RCC 7860 (cell line): ENCODE data around the gene SPTBN1.

ENCODE experiments used
- DNase-seq: peaks from one replicate; pipeline ENCODE4 v3.0.0-alpha.2; 2015; ENCODE audit warnings: low spot score
- FAIRE-seq: peaks from 2 replicates; lab custom pipeline; 2012; peaks lifted over from hg19 to GRCh38; lab: Jason Lieb, UNC

SPTBN1 gene

DNA sequence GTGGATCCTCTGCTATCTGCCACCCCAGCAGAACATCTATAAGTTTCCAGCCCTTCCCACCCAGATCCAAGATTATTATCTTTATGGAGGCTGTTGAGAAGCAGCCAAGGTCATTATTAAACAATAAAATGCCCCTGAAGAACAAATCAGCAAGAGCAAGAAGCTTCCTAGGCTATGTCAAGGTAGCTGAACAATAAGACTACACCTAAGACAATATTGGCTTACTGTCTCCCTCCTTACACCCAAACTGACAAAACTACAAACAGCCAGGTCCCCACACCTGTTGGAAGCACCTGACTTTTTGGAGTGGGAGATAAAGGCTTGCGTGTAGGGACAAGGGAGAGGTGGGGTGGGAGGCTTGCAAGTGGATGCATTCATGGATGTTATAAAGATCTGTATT lies 128.5 kb downstream of the SPTBN1 start:
- no peak for DNase-seq
- FAIRE-seq, result no peak

DNA sequence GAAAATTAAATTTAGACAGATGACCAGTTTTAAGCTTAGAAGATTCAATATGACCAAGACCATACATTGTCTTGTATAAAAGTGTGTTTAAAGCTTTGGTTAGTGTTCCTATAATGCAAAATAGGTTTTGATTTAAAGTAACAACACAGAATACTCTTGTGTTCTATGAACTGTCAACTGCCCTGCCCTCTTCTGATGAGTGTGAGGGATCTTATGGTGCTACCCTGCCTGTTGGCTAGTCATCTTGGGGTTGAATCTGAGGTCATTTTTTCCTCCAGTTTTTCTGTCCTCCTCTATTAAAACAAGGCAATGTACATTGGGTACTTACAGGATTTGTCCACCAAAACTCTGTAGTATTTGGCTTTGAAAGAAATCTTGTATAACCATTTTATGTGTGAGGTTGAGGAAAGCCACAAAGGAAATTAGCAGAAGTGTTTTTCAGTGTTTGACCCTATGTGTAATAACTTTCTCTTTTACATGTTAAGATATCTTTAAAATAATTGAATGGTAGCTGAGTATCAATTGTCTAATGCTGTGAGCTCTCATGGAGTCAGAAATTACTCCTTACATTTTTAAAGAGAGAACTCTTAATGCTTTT lies 129.1 kb downstream of the SPTBN1 start:
- DNase-seq, result no peak
- no peak for FAIRE-seq

DNA sequence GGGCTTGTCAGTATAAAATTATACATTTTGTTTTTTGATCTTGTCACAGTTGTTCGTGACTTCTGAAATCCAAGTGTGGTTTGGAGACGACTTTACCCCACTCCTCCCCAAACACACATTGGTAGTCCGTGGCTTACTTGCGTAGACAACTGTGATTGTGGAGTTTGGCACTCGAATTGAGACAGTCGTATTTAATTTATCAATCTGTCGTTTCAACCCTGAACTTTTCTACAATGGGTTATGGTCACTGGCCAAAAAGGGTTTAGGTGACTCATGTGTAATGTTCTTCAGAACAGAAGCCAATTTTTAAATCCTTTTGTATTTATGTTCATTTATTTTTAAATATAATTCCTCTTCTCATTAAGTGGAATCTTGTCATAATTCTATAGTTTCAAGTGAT lies 129.9 kb downstream of the SPTBN1 start:
- FAIRE-seq (peak; percentile 30), DNase-seq (no peak)

DNA sequence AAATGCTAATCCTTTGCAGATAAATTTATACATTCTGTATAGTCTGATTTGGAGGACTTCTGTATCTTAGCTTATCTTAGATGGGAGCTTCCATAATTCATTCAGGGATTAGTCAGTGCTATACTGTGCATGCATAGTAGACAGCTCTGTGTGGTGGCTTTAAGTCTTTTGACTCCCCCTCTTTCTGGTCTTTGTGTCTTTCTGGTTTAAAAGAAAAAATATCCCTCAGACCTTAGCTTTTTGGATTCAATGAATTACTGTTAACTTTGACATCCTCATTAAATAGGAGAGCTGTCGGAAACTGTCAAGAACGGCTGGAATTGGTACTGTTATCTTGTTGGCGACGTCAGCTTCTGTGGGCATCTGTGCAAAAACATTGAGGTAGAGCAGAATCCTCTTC lies 130.4 kb downstream of the SPTBN1 start:
- DNase-seq, result no peak
- no peak for FAIRE-seq

DNA sequence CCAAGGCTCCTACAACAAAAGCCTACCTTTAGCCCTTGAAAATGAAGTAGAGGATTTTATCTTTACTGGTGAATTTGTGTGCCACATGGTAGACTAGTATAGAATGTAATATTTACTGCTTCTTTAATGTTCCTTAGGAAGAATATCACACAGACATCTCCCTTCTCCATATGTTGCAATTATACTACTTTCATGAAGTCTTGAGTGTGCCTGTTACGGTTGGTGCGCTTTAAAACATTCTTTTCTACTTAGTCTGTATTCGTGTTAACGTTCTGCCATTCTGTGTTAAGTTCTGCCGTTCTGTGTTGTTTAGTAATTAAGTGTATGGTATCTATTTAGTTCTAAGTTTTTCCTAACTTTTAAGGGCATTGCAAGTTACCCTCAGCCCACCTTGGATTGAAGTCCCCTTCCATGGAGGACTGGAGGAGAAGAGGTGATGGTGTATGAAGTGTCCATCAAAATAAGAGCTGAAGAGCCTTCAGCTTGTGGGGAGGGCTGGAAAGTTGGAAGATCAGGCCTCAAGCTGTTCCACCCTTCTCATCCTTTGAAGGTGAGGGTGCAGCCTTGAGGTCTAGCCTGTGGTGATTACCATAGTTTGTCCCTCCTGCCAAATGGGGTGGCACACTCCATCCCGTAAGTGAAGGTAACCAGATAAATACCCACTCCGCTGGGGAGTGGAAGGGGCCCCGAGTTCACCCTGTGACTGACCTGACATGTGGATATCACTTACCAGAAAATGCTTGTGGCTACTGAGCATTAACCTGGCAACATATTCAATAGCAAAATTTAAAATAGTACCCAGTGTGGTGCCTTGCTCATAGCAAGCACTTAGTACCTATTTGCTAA lies 131.3 kb downstream of the SPTBN1 start:
- DNase-seq, result no peak
- no peak for FAIRE-seq

DNA sequence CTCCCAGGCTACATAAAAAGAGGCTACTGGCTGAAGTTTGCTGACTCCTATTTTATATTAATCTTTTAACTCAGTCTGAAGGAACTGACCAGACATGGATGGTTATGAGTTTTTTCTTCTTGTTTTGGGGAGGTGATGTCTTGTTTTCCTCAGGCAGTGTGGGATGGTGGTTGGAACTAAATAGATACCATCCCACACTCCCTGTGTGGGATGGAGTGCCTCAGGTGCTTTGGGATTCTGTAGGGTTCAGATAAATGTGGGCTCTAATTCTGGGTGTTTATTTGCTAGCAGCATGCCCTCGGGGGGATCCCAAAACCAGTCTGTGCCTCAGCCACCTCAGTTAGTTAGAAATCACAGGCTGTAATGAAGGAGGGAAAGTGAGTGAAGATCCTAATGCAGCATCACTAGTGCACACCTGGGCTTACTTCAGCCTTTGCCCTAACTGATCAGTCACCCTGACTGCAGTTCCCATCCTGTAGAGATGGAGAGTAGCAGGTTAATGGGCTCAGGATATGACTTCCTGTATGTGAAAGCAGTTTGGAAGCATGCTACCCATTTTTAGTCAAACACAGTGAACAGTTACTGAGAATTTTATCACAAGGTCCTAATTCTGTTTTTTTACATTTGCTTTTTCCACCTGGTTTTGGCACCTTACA lies 132.2 kb downstream of the SPTBN1 start:
- DNase-seq, result no peak
- no peak for FAIRE-seq

DNA sequence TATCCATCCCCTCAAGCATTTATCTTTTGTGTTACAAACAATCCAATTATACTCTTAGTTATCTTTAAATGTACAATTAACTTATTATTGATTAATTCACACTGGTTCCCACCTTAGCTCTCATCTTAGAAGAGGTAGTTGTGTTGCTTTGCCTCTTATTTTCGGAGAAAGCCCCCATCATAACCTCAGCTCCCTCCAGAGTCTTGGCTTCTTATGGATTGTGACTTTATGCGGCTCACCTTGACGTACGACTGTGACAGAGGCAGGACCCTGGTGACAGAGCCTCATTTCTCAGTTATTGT lies 132.9 kb downstream of the SPTBN1 start:
- FAIRE-seq, result no peak

DNA sequence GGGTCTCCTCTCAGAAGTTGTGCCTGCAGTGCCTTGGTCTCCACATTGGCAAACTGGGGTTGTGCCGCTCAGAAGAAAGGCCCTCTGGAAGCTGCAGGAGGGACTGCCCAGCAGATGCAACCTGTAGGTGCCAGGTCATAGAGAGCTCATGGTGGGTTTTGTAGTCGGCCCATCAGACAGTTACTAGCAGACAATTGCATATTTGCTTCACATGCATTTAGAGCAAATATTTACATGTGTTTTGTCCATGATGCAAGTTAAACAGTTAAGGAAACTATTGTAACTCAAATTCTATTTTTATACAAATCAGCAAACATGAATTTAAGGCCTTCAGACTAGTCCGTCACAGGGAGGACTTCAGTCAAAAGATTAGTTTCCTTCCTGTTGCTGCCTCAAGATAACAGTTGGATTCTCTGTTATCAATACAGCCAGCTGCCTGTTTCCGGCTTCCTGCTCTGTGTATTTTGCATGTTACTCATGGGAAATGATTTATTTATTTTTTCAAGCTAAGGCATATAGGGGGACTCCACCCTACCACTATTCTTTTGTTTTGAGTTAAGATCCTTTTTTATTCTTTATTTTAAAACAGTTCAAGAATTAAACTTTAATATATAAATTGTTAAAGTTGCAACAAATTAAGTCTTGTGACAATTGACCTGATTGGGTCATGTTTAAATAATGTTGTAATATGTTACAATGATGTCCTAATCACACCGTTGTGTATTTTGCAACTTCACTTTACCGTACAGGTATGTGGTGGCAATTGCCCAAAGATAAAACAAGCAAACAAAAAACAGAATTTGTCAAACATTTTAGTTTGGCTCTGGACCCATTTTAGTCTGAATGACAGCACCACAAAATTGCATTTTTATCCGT lies 133.5 kb downstream of the SPTBN1 start:
- DNase-seq, result no peak
- FAIRE-seq, result no peak

More for the DNA sequence above, 132.9 kb downstream of the SPTBN1 start:
- no peak for DNase-seq

DNA sequence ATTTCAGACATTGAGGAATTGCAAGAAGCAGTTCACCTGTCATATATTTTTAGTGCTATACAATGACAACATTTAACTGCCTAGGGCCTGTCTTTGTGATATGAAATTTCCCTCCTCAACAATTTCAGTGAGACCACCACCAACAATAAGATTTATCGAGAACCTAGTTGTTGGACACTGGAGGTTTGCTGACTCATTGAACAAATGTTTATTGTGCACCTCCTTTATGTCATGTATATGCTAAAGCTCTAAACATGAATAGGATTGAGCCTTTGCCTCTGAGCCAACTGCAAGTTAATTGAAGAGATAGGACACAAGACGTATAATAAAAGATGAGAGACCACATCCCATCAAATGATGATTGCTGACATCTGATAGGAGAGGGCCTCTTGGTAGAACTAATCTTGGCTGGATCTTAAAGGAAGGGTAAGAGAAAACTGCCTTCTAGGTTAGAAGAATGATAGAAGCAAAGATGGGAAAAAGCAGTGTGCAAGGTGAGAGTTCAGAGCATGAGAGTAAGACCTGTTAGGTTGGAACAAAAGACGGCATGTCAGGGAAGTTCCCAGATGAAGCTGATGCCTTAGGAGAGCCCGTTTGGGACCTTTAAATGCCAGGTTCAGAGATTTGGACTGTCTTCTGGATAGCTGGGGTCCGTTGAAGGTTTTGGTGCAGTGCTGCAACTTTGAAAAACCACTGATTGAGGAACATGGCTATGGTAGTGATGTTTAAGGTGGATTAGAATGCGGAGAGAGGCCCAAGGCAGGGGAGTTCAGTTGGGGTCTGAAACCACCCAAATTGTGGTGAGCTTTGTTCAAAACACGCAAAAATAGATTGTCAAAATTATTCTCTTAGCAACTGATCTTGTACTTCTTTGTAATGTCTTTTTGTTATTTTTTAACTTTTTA lies 134.3 kb downstream of the SPTBN1 start:
- no peak for DNase-seq
- FAIRE-seq, result no peak

DNA sequence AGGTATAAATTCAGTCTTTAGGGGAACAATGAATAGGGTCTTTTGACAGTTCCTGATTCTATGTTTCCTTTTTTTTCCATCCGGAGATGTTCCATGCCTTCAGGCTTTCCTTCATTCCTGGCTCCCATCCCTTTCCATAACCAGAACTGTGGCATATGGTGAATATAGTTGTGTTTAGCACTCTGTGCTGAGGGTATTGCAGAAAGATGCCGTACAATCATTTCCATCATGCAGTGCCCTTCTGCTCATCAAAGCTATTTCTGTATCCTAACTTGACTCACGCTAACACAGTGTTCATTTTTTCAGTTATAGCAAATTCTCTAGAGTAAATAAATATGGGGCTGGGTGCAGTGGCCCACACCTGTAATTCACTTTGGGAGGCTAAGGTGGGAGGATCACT lies 135.4 kb downstream of the SPTBN1 start:
- no peak for FAIRE-seq
- no peak for DNase-seq

DNA sequence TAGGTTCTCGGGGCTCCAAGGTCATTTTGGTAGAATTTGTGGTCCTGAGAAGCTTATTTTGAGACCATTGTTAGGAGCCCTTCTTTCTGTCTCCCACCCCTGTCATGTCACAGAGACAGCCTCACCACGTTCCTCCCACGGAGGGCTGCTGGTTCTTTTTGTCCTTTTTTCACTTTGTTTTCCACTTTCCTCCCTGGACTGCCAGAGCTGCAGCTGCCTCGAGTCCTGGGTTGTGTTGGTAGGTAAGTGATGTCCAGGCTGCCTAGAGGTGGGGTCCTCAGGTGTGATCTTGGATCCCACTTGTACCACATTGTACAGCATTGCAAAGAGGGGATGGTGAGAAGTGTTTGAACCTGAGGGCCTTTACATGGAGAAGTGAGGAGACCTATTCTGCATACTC lies 137.1 kb downstream of the SPTBN1 start:
- no peak for FAIRE-seq
- DNase-seq, result no peak

DNA sequence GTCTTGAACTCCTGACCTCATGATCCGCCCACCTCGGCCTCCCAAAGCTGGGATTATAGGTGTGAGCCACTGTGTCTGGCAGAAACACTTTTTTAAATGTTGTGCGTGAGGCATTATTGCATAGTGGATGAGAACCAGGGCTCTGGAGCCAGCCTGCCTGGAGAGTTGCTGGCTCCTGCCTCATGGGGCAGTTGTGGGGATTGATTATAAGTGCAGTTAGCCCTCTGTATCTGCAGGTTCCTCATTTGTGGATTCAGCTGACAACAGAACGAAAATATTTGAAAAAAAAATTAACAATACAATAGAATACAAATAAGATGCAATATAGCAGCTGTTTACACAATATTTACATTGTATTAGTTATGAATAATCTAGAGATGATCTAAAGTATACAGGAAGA lies 137.9 kb downstream of the SPTBN1 start:
- FAIRE-seq (no peak), DNase-seq (no peak)

DNA sequence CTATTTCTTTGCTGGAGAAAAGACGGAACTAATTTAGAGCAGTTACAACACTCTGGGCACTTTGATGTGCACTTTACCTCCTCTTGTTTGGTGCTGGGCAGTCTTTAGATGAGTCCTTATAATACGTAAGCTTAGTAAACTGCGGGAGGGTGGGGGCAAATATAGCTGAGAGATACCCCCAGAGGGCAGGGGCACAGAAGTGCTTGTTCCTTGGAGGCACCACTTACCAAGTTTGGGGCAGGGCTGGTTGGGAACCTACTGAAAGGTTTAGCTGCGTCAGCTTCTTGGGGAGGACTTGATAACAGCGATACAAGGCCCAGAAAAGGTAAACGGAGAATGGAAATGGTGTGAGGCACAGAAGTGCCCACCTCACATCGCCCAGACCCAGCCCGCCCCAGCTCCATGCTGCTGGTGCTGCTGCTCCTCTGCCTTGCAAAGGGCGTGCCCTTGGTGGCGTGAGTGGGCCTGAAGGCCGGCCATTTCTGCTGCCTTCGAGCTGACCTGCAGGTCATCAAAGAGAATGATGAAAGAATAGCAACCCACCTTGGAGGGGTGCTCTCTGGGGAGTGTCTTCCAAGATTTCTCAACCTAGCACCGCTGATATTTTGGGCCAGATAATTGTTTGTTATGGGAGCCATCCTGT lies 139.2 kb downstream of the SPTBN1 start:
- FAIRE-seq (no peak), DNase-seq (no peak)

DNA sequence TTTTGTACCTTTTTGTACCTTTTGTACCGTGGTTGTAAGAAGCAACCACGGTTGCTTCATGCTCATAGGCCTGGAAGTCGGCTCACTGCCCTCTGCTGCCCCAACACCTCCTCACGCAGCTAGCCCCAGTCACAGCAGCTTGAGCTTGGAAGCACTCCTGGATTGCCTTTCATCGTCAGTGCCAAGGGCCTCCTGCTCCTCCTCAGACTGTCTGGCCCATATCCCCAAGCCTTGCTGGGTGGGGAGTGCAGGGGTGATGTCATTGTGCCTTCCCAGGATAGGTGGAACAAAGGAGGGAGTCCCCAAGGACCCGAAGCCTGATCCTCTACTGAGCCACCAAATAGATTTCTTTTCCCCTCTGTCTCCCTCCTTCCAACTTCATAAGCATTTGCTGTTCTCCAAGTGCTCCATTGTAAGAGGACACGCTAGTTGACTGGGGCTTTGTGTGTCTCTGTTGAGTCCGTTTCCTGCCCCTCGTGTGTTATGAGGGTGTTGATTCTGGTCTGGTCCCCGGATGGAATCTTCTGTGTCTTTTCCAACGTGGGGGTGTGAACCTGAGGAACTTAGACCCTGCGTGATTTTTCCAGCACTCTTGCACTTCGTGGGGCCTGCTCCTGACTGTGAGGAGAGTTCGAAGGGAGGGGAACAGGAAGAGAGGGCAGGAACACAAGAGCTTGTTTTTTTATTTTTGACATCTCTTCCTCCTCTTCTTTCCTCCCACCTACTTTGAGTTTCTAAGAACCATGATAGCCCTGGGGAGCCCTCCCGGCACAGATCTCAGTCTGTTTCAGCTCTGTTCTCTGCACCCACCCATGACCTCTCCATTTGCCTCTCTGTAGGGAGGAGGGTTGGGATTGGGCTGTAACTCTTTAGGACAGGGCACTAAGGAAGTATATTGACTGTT lies 140.1 kb downstream of the SPTBN1 start:
- FAIRE-seq (no peak), DNase-seq (no peak)

DNA sequence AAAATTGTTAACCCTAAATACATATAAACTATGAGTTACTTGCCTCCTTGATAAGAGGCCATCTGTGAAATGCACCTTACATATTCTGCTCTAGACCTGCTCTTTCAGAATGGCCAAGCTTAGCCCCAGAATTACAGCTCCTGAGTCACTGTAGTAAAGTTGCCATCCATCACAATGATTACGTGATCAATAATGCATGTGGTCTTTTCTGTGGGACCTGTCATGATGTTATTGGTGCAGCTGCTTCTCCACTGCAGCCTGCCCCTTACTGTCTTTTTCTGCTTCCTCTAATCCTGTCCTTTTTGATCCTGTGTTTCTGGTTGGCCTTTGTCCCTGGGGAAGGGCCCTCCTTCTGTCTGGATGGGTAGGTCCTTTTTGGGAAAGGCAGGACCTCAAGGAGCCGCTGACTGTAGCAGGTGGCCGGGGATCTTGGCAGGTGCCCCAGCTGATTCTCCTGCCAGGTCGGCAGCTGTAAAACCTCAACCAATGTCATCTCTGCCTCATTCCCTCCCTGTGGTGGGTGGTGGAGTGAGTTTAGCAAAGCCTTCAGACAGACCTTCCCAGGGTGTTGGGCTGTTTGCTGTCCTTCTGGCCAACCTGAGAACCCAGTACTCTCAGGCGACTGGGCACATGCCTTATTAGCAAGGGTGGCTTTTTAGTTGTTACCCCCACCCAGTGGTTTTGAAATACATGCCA lies 141.2 kb downstream of the SPTBN1 start:
- DNase-seq, result no peak
- FAIRE-seq, result no peak

DNA sequence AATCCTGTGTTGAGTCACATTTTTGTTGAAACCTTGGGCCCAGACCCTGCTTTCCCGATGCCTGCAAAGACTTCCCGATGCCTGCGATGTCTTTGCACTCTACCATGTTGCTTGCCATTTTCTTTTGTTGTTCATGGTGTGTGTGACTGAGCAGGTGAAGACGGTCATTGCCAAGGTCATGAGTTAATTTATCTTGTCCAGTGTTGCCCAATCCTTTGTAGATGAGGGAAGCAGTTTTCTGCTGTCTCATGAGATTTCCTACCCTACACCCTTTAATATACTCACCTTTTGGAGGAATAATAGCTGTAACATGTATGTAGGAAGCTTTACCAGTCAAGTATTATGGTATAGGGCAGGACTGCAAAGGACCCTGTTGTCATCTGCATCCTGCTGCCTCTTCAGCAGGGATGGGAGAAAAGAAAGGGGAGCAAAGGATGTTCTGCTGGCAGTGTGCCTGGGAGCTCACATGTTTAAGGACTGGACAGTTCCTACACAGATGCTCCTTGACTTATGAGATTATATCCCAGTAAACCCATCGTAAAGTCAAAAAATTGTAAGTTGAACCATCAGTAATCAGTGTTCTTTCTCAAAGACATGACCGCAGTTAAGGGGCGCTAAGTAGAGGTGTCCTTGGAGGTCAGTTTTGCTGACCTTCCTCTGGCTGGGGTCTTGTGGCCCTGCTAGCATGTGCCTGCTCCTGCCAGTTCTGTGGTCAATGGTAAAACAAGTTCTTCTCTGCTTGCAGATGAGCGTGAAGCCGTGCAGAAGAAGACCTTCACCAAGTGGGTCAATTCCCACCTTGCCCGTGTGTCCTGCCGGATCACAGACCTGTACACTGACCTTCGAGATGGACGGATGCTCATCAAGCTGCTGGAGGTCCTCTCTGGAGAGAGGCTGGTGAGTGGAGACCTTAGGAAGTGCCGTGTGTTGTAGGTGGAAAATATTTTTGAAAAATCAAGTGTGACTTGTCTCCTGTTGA lies 142.5 kb downstream of the SPTBN1 start:
- DNase-seq (no peak), FAIRE-seq (no peak)

DNA sequence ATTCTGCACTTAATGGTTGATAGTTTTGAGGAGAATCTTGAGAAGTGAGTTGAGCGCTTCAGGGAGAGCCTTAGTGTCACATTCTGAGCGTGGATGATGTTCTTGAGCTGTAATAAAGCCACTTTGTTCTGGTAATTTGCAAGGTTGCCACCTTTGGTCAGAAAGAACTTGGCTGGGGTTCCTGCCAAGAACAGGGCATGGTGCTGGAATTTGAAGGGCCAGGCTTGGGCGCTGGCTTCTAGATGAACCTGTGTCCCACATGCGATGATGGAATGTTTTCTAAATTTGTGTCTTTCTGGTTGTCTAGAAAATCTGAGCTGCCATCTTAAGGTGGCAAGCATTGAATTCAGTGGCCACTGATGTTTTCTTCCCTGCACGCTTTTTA lies 143.2 kb downstream of the SPTBN1 start:
- no peak for FAIRE-seq

More for the DNA sequence above, 143.2 kb downstream of the SPTBN1 start:
- no peak for DNase-seq
